Measurements from ENCODE around the gene HSPA1L. TPM values are rescaled to one million over a fixed set of nuclear protein-coding genes. Genes with fewer than 3 reads are reported as not detected.
A peak's percentile ranks its signal among the peaks of the same experiment; 100 is the strongest.
"Not testable (repeated sequence)": the region's sequence is repeated elsewhere in the genome, so short reads cannot be mapped to it uniquely, and the experiment has no call there.

Gene HSPA1L
- total RNA-seq, 1 donor from 2014 or later, result 0.49 TPM

DNA sequence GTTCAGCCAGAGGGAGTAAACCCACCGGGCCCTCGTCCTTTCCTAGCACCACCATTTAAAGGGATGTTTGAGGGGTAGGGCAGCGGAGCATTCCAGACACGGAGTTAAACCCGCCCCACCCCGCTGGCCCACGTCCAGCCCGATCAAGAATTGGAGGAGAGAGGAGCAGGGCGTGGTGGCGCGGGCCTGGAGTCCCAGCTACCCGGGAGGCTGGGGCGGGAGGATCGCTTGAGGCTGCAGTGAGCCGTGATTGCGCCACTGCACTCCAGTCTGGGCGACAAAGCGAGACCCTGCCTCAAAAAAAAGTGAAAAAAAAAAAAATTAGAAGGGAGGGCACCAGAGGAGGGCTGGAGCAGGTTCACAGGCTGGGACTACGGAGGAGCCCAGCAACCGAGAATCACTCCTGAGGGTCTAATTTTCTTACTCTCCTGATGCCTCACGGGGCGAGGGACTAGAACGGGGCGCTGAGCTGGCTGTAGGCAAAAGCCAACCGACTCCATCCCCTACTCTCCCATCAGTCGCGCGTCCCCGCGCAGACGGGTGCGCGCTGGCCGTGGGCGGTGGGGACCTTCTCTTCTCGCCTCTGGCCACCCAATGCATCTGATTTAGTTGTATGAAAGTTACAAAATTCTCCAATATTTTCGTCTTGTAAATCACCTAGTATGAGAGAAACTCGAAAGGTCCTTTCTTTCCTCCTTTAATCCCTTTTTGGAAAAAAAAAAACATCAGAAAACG, 6.4 kb upstream of the HSPA1L start:
- H3K36me3 ChIP-seq, result no peaks in the 10 kb centered on the region
- H3K27me3 ChIP-seq, result no peaks in the 10 kb centered on the region
- peak overlapping the region; percentile 64 for H3K4me3 ChIP-seq
- H3K4me3 Mint-ChIP-seq, result peak overlapping the region; percentile 89
- peaks cover 12% of the 10 kb centered on the region for H3K9me3 Mint-ChIP-seq
- peaks cover 38% of the 10 kb centered on the region for H3K4me1 Mint-ChIP-seq
- peak; percentile 74 for DNase-seq (ENCODE audit: low spot score)
- peaks cover 11% of the 10 kb centered on the region for H3K79me2 ChIP-seq (ENCODE audit: low read depth)
- no peaks in the 10 kb centered on the region for H4K20me1 ChIP-seq (ENCODE audit: low read depth)
- H3K27ac Mint-ChIP-seq, result peak overlapping the region; percentile 94
- peak overlapping the region; percentile 93 for H2AFZ ChIP-seq (replicated peaks)
- peak overlapping the region; percentile 78 for H3K4me2 ChIP-seq
- no peak for TF ChIP-seq EZH2phosphoT487 (IDR thresholded peaks at IDR 0.05)
- TF ChIP-seq, protein P1, sequence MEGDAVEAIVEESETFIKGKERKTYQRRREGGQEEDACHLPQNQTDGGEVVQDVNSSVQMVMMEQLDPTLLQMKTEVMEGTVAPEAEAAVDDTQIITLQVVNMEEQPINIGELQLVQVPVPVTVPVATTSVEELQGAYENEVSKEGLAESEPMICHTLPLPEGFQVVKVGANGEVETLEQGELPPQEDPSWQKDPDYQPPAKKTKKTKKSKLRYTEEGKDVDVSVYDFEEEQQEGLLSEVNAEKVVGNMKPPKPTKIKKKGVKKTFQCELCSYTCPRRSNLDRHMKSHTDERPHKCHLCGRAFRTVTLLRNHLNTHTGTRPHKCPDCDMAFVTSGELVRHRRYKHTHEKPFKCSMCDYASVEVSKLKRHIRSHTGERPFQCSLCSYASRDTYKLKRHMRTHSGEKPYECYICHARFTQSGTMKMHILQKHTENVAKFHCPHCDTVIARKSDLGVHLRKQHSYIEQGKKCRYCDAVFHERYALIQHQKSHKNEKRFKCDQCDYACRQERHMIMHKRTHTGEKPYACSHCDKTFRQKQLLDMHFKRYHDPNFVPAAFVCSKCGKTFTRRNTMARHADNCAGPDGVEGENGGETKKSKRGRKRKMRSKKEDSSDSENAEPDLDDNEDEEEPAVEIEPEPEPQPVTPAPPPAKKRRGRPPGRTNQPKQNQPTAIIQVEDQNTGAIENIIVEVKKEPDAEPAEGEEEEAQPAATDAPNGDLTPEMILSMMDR (IDR thresholded peaks at IDR 0.05), result no peak
- no peak for TF ChIP-seq EZH2 (IDR thresholded peaks at IDR 0.05)
- peaks cover 66% of the 10 kb centered on the region for H3F3A ChIP-seq (ENCODE audit: low read depth)
- peaks cover 4% of the 10 kb centered on the region for H3K36me3 Mint-ChIP-seq
- H3K27ac ChIP-seq, result no peak overlapping the region
- no peak overlapping the region for H3K9ac ChIP-seq
- H3K9me3 ChIP-seq (ENCODE audit: low read depth), result no peaks in the 10 kb centered on the region
- H3K27me3 Mint-ChIP-seq (ENCODE audit: insufficient read depth, low read depth), result peaks cover 2% of the 10 kb centered on the region
- peaks cover 9% of the 10 kb centered on the region for H3K4me1 ChIP-seq

DNA sequence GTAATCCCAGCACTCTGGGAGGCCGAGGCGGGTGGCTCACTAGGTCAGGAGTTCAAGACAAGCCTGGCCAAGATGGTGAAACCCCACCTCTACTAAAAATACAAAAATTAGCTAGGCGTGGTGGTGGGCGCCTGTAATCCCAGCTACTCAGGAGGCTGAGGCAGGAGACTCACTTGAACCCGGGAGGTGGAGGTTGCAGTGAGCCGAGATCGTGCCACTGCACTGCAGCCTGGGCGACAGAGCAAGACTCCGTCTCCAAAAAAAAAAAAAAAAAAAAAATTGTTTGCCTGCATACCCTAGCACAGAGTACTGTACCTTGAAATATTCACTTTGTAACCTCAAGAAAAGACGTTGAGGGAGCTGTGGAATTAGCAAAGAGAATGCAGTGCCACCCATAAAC, 5.3 kb upstream of the HSPA1L start:
- H3K4me1 Mint-ChIP-seq, result peaks cover 31% of the 10 kb centered on the region
- H3K27me3 Mint-ChIP-seq (ENCODE audit: insufficient read depth, low read depth); H3K27ac ChIP-seq: not testable (repeated sequence)

DNA sequence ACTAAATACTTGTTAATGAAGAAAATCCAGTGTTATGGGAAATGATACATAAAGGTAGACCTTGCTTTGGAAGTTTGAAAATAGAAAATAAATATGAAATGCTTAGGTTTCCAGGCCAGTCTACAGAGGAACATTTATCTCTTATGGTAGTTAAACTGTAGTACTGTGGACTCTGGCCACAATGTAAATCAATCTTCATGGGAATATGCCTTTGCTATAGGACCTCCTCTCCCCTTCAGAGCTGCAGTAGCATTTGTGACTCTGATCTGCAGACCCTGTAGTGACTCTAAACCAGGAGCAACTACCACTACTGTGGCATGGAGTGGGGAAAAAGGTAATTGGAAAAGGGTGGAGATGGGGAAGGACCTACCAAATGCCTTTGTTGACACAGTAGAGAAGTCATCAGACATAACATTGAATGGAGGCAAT, 4.8 kb upstream of the HSPA1L start:
- peaks cover 15% of the 10 kb centered on the region for H3K9me3 Mint-ChIP-seq
- H3K4me1 Mint-ChIP-seq, result peaks cover 26% of the 10 kb centered on the region
- Histone ChIP-seq H3K4me3 (no peak overlapping the region), H3K27me3 (no peaks in the 10 kb centered on the region), H3K9ac (no peak overlapping the region), H3F3A (ENCODE audit: low read depth) (peaks cover 58% of the 10 kb centered on the region), H4K20me1 (ENCODE audit: low read depth) (no peaks in the 10 kb centered on the region), H3K36me3 (no peaks in the 10 kb centered on the region), H3K4me2 (no peak overlapping the region), H3K79me2 (ENCODE audit: low read depth) (peaks cover 11% of the 10 kb centered on the region), H2AFZ (replicated peaks) (no peak overlapping the region), H3K4me1 (peaks cover 6% of the 10 kb centered on the region), H3K27ac (no peak overlapping the region), H3K9me3 (ENCODE audit: low read depth) (no peaks in the 10 kb centered on the region)
- no peak overlapping the region for H3K4me3 Mint-ChIP-seq
- H3K27ac Mint-ChIP-seq, result no peak overlapping the region
- H3K27me3 Mint-ChIP-seq (ENCODE audit: insufficient read depth, low read depth), result no peaks in the 10 kb centered on the region
- peaks cover 4% of the 10 kb centered on the region for H3K36me3 Mint-ChIP-seq
- no peak for TF ChIP-seq EZH2phosphoT487 (IDR thresholded peaks at IDR 0.05)
- no peak for TF ChIP-seq EZH2 (IDR thresholded peaks at IDR 0.05)
- TF ChIP-seq, protein P1 (IDR thresholded peaks at IDR 0.05), result no peak
- no peak for DNase-seq (ENCODE audit: low spot score)

More for the DNA sequence above, 5.3 kb upstream of the HSPA1L start:
- H3K4me1 ChIP-seq; H3K36me3 ChIP-seq; H3K9me3 ChIP-seq (ENCODE audit: low read depth); H2AFZ ChIP-seq (replicated peaks); H3K9ac ChIP-seq; H3K36me3 Mint-ChIP-seq; H3K4me2 ChIP-seq; H3K27me3 ChIP-seq; H3K27ac Mint-ChIP-seq; DNase-seq (ENCODE audit: low spot score); H4K20me1 ChIP-seq (ENCODE audit: low read depth); H3K4me3 ChIP-seq: not testable (repeated sequence)
- H3K9me3 Mint-ChIP-seq, result peaks cover 14% of the 10 kb centered on the region
- Histone ChIP-seq H3K79me2 (ENCODE audit: low read depth) (peaks cover 11% of the 10 kb centered on the region), H3F3A (ENCODE audit: low read depth) (peaks cover 58% of the 10 kb centered on the region)
- H3K4me3 Mint-ChIP-seq, result peak overlapping the region; percentile 89

GRCh38 chr6:31817929-31818511, 2.9 kb upstream of the HSPA1L start:
- Histone ChIP-seq H3K4me3 (peak overlapping the region; percentile 34), H3K79me2 (ENCODE audit: low read depth) (peaks cover 11% of the 10 kb centered on the region), H3K4me1 (peaks cover 13% of the 10 kb centered on the region), H3K4me2 (peak overlapping the region; percentile 57), H3F3A (ENCODE audit: low read depth) (peaks cover 59% of the 10 kb centered on the region)
- H3K4me3 Mint-ChIP-seq, result peak overlapping the region; percentile 48
- not testable (repeated sequence) for H3K36me3 ChIP-seq; H2AFZ ChIP-seq (replicated peaks); H3K27ac Mint-ChIP-seq; H3K27ac ChIP-seq; DNase-seq (ENCODE audit: low spot score); H3K36me3 Mint-ChIP-seq; H3K9me3 ChIP-seq (ENCODE audit: low read depth); H4K20me1 ChIP-seq (ENCODE audit: low read depth); H3K9ac ChIP-seq; H3K27me3 Mint-ChIP-seq (ENCODE audit: insufficient read depth, low read depth); H3K27me3 ChIP-seq
- peaks cover 28% of the 10 kb centered on the region for H3K4me1 Mint-ChIP-seq
- H3K9me3 Mint-ChIP-seq, result peaks cover 15% of the 10 kb centered on the region

DNA sequence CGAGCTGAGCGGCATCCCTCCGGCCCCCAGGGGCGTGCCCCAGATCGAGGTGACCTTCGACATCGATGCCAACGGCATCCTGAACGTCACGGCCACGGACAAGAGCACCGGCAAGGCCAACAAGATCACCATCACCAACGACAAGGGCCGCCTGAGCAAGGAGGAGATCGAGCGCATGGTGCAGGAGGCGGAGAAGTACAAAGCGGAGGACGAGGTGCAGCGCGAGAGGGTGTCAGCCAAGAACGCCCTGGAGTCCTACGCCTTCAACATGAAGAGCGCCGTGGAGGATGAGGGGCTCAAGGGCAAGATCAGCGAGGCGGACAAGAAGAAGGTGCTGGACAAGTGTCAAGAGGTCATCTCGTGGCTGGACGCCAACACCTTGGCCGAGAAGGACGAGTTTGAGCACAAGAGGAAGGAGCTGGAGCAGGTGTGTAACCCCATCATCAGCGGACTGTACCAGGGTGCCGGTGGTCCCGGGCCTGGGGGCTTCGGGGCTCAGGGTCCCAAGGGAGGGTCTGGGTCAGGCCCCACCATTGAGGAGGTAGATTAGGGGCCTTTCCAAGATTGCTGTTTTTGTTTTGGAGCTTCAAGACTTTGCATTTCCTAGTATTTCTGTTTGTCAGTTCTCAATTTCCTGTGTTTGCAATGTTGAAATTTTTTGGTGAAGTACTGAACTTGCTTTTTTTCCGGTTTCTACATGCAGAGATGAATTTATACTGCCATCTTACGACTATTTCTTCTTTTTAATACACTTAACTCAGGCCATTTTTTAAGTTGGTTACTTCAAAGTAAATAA, 2.2 kb upstream of the HSPA1L start:
- not testable (repeated sequence) for H3K36me3 ChIP-seq; H3K27me3 Mint-ChIP-seq (ENCODE audit: insufficient read depth, low read depth); H2AFZ ChIP-seq (replicated peaks); H3K36me3 Mint-ChIP-seq; H3K9me3 ChIP-seq (ENCODE audit: low read depth); DNase-seq (ENCODE audit: low spot score); H4K20me1 ChIP-seq (ENCODE audit: low read depth); H3K27ac ChIP-seq; H3K9ac ChIP-seq; H3K27ac Mint-ChIP-seq; H3K27me3 ChIP-seq
- H3F3A ChIP-seq (ENCODE audit: low read depth), result peaks cover 63% of the 10 kb centered on the region
- H3K4me3 Mint-ChIP-seq, result peak overlapping the region; percentile 48
- H3K4me2 ChIP-seq, result peak overlapping the region; percentile 57
- peaks cover 22% of the 10 kb centered on the region for H3K4me1 Mint-ChIP-seq
- peaks cover 15% of the 10 kb centered on the region for H3K9me3 Mint-ChIP-seq
- peak overlapping the region; percentile 34 for H3K4me3 ChIP-seq
- H3K79me2 ChIP-seq (ENCODE audit: low read depth), result peaks cover 11% of the 10 kb centered on the region
- peaks cover 13% of the 10 kb centered on the region for H3K4me1 ChIP-seq
